ENCODE data around the gene CSRP2.

- TF ChIP-seq EZH2 (IDR thresholded peaks at IDR 0.05; ENCODE audit: low read length), result no peak
- TF ChIP-seq CTCF (optimal IDR thresholded peaks at IDR 0.05 in 1 of 3, IDR thresholded peaks at IDR 0.05 in 1 of 3, conservative IDR thresholded peaks at IDR 0.05 in 1 of 3; ENCODE audit: extremely low read depth in 1 of 3, insufficient read depth in 2 of 3, low read length in 3 of 3), result no peak
Observed at GRCh38 chr12:76811976-76812375, 66.8 kb downstream of the CSRP2 start.

Data from keratinocyte (primary cell).